ENCODE measurements around the gene SUGCT.

DNA sequence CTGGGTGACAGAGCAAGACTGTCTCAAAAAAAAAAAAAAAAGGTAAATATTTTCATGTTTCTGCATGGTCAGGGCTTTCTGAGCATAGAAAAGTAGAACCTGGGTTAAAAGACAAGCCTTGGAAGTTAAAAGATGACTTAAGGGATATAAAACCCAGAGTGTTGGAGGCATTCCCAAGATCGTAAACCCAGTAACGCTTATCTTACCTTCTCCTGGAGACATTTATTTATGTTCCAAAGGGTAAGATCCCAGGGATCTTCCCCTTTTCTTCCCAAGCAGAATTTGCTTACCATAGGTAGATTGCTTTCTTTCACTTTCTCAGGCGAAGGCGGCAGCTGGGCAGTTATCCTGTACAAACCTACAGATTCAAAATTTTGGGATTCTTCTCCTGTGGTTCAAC, 22.2 kb downstream of the SUGCT start:
- TF ChIP-seq, protein P1, sequence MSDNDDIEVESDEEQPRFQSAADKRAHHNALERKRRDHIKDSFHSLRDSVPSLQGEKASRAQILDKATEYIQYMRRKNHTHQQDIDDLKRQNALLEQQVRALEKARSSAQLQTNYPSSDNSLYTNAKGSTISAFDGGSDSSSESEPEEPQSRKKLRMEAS (IDR thresholded peaks at IDR 0.05), result no peak
- TF ChIP-seq, protein P2, sequence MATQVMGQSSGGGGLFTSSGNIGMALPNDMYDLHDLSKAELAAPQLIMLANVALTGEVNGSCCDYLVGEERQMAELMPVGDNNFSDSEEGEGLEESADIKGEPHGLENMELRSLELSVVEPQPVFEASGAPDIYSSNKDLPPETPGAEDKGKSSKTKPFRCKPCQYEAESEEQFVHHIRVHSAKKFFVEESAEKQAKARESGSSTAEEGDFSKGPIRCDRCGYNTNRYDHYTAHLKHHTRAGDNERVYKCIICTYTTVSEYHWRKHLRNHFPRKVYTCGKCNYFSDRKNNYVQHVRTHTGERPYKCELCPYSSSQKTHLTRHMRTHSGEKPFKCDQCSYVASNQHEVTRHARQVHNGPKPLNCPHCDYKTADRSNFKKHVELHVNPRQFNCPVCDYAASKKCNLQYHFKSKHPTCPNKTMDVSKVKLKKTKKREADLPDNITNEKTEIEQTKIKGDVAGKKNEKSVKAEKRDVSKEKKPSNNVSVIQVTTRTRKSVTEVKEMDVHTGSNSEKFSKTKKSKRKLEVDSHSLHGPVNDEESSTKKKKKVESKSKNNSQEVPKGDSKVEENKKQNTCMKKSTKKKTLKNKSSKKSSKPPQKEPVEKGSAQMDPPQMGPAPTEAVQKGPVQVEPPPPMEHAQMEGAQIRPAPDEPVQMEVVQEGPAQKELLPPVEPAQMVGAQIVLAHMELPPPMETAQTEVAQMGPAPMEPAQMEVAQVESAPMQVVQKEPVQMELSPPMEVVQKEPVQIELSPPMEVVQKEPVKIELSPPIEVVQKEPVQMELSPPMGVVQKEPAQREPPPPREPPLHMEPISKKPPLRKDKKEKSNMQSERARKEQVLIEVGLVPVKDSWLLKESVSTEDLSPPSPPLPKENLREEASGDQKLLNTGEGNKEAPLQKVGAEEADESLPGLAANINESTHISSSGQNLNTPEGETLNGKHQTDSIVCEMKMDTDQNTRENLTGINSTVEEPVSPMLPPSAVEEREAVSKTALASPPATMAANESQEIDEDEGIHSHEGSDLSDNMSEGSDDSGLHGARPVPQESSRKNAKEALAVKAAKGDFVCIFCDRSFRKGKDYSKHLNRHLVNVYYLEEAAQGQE (IDR thresholded peaks at IDR 0.05; ENCODE audit: low read depth), result no peak
- TF ChIP-seq EGR1 (IDR thresholded peaks at IDR 0.05) (no peak), EP300 (IDR thresholded peaks at IDR 0.05; ENCODE audit: borderline replicate concordance) (no peak), TAF1 (IDR thresholded peaks at IDR 0.05; ENCODE audit: low read depth) (no peak), CEBPB (IDR thresholded peaks at IDR 0.05) (no peak), YY1 (IDR thresholded peaks at IDR 0.05; ENCODE audit: low read depth) (no peak), FOXM1 (IDR thresholded peaks at IDR 0.05; ENCODE audit: borderline replicate concordance, low read depth) (no peak), CREB1 (IDR thresholded peaks at IDR 0.05; ENCODE audit: low read depth) (no peak)

Measured in Ishikawa (cell line).